Measurements from ENCODE around the gene PLEKHA6.
A peak's percentile ranks its signal among the peaks of the same experiment; 100 is the strongest.

The PLEKHA6 gene

GRCh38 chr1:204380293-204380831 lies 20.6 kb upstream of the PLEKHA6 start:
- no peak for DNase-seq (ENCODE audit: low read depth in 3 of 3)

DNA sequence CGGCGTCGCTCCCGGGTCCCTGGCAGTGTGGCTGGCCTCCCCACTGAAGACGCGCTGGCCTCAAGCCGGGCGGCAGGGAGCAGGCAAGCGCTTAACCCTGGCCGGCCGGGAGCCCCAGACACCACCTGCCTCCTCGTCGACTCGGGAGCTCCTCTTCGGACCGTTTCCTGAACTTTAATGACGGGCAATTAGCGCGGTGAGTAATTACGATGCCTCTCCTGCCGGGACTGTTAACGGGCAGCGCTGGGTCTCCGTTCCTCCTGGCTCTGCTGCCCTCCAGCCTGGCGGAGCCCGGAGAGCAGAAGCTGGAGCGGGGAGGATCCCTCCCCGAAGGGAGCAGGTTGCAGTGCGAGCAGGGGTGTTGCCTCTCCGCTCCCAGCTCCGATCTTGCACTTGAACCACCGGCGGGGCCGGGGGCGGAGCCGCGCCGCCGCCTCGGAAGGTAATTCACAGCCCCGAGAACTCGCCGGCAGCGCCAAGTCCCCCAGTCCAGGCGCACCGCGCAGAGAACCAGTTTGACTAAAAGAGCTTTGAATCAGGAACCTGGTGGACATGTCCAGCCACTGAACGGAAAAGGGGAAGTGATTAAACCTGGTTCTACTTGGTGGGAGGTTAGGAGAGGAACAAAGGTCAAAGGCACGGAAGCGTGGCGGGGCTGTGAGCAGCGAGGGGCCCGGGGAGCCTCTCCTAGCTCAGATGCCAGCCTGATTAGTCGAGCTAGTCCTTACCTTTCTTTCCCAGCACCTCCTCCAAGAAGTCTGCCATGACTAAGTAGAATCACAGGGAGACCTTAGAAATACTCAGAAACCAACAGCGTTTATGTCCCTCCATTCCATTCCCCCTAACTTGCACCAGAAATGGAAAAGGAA lies 18.3 kb upstream of the PLEKHA6 start:
- DNase-seq (ENCODE audit: low read depth in 3 of 3), result peak; percentile 21 to 30 (median 21)

DNA sequence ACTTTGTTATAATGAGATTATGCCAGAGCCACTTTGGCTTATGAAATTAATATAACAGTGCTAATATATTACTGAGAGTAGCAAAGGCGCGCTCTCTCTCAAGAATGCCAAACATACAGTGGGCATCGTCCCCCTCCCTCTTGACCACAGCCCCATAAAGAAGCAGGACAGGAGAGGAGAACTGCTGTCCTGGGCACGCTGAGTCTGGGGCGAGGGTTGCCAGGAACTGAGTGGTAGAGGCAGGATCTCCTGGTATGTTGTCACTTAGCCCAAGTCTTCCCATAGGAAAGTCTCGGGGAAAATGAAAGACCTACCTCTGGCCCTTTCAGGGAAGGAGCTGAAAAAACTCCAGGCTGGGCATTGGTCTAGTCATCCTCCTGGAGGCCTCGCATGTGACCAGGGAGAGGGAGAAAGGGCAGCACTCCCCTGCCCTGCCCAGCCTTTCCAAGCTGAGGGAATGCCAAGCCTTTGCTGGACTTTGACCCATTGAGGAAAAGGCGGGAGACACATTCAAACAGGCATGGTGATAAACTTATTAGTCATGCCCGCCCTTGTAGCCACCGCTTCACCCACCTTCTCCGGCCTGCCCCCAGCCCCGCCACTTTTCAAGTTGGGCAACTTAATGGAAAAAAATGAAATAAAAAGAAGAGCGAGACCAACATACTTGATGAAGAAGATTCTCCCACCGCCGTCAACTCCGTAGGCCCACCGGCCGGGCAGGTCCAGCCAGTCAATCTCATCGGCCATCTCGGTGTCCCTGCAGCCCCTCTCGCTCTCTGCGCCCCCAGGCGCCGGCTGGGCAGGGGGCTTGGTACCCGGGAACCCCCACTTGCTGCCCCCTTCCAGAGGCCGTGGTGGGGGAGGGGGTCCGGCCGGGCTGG lies 17.4 kb upstream of the PLEKHA6 start:
- DNase-seq (ENCODE audit: low read depth in 3 of 3), result no peak

GRCh38 chr1:204376465-204376864 lies 16.7 kb upstream of the PLEKHA6 start:
- DNase-seq (ENCODE audit: low read depth in 3 of 3), result no peak

- DNase-seq (ENCODE audit: low read depth in 3 of 3), result no peak
Observed at GRCh38 chr1:204373911-204374310, 14.2 kb upstream of the PLEKHA6 start.

- no peak for DNase-seq (ENCODE audit: low read depth in 3 of 3)
Observed at GRCh38 chr1:204370176-204370575, 10.4 kb upstream of the PLEKHA6 start.

- no peak for DNase-seq (ENCODE audit: low read depth in 3 of 3)
Observed at GRCh38 chr1:204368996-204369726, 9.4 kb upstream of the PLEKHA6 start.

- DNase-seq (ENCODE audit: low read depth in 3 of 3), result no peak
Observed at GRCh38 chr1:204367956-204368355, 8.2 kb upstream of the PLEKHA6 start.

DNA sequence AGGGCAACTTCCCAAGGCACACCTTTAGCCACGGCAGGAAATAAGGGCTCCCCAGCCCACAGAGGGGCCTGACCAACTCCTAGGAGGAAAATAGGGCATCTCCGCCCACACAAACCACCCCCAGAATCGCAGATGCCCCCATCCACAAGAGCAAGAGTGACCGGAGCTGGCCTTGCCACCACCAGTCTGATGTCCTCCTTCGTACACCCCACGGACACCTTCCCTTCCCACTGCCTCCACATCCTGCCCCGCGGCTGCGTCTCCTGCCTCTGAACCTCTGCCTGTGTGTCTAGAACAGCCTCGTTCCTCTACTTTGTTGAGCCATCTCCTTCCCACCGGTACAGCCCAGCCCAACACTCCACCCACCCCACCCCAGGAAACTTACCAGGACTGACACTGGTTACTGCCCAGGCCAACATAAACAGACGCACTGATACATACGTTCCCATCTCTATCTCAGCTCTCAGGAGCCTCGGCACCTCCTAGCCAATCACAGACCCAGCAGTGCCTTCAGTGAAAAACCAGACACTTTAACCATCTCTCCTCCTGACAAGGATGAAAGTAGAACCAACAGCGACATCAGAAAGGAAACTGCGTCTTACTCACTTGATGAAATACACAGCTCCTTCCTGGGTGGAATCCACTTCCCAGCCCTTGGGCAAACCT lies 7.6 kb upstream of the PLEKHA6 start:
- no peak for DNase-seq (ENCODE audit: low read depth in 3 of 3)

DNA sequence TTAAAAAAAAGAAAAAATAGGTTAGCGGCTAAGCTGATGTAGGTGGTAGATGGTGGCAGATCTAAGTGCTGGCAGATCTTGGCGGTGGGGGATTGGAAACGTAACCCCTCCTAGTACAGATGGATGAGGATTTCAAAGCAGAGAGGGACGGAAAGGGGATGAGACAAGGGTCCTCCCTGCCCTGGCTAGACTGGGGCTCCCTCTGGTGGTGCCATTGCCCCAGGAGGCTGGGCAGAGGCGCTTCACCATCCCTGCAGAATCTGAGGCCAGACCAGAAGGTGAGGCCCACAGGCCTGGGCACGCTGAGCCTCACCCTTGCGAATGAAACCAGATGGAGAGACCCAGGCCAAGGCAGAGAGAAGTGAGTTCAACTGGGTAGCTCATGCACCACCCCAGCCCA lies 7.0 kb upstream of the PLEKHA6 start:
- DNase-seq (ENCODE audit: low read depth in 3 of 3), result no peak

- DNase-seq (ENCODE audit: low read depth in 3 of 3), result peak; percentile 29 to 67 (median 63)
Observed at GRCh38 chr1:204363335-204364114, 3.8 kb upstream of the PLEKHA6 start.

GRCh38 chr1:204362984-204363334 lies 3.2 kb upstream of the PLEKHA6 start:
- DNase-seq (ENCODE audit: low read depth in 3 of 3), result peak in 1 of 3 experiments; percentile 18

DNA sequence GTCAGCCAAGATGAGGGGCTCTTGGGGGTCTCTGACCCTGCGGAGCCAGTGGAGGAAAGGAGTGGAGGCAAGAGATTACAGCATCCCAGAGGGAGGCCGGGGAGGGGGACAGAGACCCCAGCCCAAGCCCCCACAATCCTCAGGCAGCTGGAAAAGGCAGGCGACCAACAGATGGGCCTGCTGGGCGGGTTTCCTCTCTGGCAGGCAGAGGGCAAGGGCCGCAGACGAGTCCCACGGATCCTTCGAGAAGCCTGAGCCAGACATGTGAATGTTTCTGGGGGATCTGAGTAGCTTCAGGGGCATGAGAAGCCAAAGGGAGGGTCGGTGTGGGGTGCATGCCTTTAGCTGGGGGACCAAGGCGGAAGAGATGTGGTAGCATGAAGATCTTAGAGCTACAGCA lies 2.1 kb upstream of the PLEKHA6 start:
- DNase-seq (ENCODE audit: low read depth in 3 of 3), result no peak

GRCh38 chr1:204361341-204361771 lies 1.6 kb upstream of the PLEKHA6 start:
- DNase-seq (ENCODE audit: low read depth in 3 of 3), result no peak

DNA sequence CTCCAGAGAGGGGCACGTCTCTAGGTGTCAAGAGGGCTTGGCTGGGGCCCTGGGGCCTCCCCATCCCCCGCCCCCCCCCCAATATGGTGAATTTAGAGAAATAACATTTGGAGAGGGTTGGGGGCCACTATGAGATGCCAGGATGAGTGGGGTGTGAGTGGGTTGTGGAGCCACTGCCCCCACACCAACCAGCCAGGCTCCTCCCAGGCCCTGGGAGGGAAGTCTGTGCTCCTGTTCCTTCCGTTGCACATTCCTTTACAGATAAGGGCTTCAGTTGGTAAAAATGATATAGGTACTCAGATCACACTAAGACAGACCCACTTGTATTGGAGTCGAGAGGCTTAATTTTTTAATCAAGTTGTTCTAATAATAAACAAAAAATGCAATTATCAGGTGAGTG lies 585 bp upstream of the PLEKHA6 start:
- no peak for DNase-seq (ENCODE audit: low read depth in 3 of 3)

DNA sequence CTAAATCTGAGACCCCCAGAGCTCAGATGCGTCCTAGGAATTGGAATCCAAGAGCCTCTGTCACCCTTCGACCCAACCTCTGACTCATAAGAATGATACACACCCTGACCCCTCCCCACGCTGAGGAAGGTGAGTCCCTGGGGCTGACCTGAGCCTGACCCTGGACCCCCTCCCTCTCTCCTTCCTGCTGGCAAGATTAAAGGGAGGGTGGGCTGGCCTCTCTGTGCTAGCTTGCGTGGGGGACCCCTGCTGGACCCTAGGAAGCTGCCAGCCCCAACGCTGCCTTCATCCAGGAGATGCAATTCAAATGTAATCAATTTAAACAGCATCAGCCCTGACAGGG lies 627 bp downstream of the PLEKHA6 start:
- no peak for DNase-seq (ENCODE audit: low read depth in 3 of 3)

DNA sequence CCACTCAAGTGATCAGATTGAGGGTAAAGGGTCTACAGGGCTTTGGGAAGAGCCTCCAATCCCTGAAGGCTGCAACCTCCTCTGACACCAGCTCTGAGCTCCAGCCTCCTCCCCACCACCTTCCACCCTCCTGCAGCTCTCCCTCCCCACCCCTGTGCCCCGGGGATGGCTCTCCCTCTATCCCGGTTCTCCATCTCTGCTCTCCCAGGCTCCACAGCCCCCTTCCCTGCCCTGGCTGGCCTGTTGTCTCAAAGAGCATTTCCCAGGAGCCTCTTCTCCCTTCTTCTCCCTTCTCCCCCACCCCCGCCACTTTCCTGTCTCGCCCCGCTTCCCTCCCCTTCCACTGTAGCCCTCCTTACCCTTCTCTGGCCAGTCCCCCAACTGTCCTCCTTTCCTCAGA lies 1.1 kb downstream of the PLEKHA6 start:
- DNase-seq (ENCODE audit: low read depth in 3 of 3), result no peak

DNA sequence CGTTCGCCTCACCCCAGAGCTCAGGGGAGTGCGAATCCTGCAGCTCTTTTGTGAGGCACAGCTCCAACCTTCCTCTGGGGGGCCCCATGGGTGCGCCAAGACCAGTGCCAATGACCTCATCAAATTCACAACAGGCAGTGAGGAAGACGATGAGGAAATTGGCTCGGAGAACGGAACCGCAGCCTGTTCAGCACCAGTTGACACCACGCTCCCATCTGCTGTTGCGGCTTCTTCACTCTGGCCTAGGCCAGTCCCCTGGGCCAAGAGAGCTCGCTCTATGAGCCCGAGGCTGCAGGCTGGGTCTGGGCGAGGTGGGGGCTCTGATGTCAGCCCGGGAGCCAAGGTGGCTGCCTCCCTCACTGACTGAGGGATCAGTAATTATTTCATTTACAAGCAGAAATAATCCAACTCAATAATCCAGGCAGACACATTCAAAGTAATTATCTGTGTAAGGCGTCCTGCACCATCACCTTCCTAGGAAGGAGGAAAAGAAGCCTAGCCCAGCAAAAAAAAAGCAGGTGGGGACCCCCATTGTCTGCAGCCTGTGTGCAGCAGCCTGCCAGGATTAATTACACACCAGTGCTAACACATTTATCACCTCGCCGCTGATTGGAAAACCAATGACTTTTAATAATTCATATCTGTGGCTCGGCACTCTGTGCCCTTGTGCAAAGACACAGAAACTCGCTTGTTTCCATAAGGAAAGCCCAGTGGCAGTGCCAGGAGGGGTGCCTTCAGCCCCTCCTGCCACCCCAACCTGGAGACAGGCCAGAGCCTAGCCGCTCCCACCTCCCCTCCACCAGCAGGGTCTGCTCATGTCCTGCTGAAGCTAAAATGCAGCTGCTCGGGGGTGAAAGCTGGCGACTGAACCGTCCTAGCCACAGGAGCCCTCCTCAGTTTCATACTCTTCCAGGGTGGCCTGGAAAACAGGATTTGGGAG lies 1.9 kb downstream of the PLEKHA6 start:
- no peak for DNase-seq (ENCODE audit: low read depth in 3 of 3)

GRCh38 chr1:204356997-204357396 lies 2.7 kb downstream of the PLEKHA6 start:
- DNase-seq (ENCODE audit: low read depth in 3 of 3), result no peak

DNA sequence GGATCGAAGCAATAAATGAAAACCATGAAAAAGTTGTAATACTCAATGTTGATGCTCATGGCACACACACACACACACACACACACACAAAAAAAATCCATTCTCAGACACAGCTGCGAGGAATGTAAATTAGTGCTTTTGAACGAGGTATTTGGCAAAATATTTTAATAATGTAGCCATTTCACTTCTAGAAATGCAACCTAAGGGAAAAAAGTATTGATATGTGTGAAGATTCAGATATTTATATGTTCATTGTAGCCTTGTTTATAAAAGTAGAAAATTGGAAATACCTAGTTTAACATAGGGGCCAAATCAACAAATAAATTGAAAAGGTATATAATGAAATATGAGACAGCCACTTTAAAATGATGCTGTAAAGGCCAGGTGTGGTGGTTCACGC lies 3.8 kb downstream of the PLEKHA6 start:
- no peak for DNase-seq (ENCODE audit: low read depth in 3 of 3)

Data from stimulated activated CD4-positive, alpha-beta T cell treated with anti-CD3 and anti-CD28 coated beads, TNF-alpha, amount 100 ng/mL, for 4 hours (primary cell).